KMS-11 (cell line): ENCODE results near the gene ORAI2.
"Not testable (repeated sequence)": the region's sequence is repeated elsewhere in the genome, so short reads cannot be mapped to it uniquely, and the experiment has no call there.

Source experiments
- H2AFZ ChIP-seq: fragments of 200-600 bp; sonication (generic); 2 replicates; pipeline ENCODE4 v1.6.1; 2016; ENCODE audit warnings: antibody characterized with exemption, mixed run types, low read depth
- H3K27ac ChIP-seq: fragments of 200-600 bp; sonication (generic); 2 replicates; pipeline ENCODE4 v1.6.1; 2016; ENCODE audit warnings: mild to moderate bottlenecking, mixed run types
- H3K27me3 ChIP-seq: fragments of 200-600 bp; sonication (generic); 2 replicates; pipeline ENCODE4 v1.6.1; 2017; ENCODE audit warnings: mild to moderate bottlenecking, low read depth, mixed run types, moderate library complexity; ENCODE audit not compliant: insufficient read depth
- H3K36me3 ChIP-seq: fragments of 200-600 bp; sonication (generic); 2 replicates; pipeline ENCODE4 v1.6.1; 2017; ENCODE audit warnings: mild to moderate bottlenecking, mixed run types; ENCODE audit not compliant: insufficient read depth
- H3K4me1 ChIP-seq: fragments of 200-600 bp; sonication (generic); 2 replicates; pipeline ENCODE4 v1.6.1; 2016; ENCODE audit warnings: mild to moderate bottlenecking, low read depth, mixed run types; ENCODE audit not compliant: poor library complexity, severe bottlenecking
- H3K4me2 ChIP-seq: fragments of 200-600 bp; sonication (generic); 2 replicates; pipeline ENCODE4 v1.7.0; 2016; ENCODE audit warnings: mild to moderate bottlenecking, mixed run types
- H3K4me3 ChIP-seq: fragments of 200-600 bp; sonication (generic); IDR thresholded peaks from 2 replicates; pipeline ENCODE4 v1.6.1; 2017; ENCODE audit warnings: low read depth, low read length, mixed read lengths; ENCODE audit not compliant: insufficient read depth
- H3K79me2 ChIP-seq: fragments of 200-600 bp; sonication (generic); 2 replicates; pipeline ENCODE4 v1.6.1; 2016; ENCODE audit warnings: low read depth, mixed run types; ENCODE audit not compliant: insufficient read depth
- H3K9ac ChIP-seq: fragments of 200-600 bp; sonication (generic); 2 replicates; pipeline ENCODE4 v1.6.1; 2016; ENCODE audit warnings: mild to moderate bottlenecking, mixed run types
- H4K20me1 ChIP-seq: fragments of 200-600 bp; sonication (generic); 2 replicates; pipeline ENCODE4 v1.6.1; 2016; ENCODE audit warnings: mild to moderate bottlenecking, mixed run types; ENCODE audit not compliant: insufficient read depth
- CTCF ChIP-seq: fragments of 200-600 bp; sonication (generic); conservative IDR thresholded peaks from 2 replicates; pipeline ENCODE4 v1.6.1; 2017; ENCODE audit warnings: low read depth, mild to moderate bottlenecking, antibody characterized with exemption, low read length, moderate library complexity, mixed read lengths

Gene ORAI2

GRCh38 chr7:102404005-102404861, 29.1 kb upstream of the ORAI2 start:
- Histone ChIP-seq H3K4me2 (peak overlapping the region; percentile 59; the same call in 1 of the 2 replicates), H3K79me2 (peaks cover 8% of the 10 kb centered on the region; the same call in 1 of the 2 replicates), H2AFZ (no peak overlapping the region), H3K36me3 (peaks cover 13% of the 10 kb centered on the region; the same call in 1 of the 2 replicates), H3K4me3 (no peak overlapping the region), H3K27ac (peak overlapping the region; percentile 31; the same call in 1 of the 2 replicates), H3K27me3 (no peaks in the 10 kb centered on the region), H4K20me1 (no peaks in the 10 kb centered on the region), H3K9ac (no peak overlapping the region; the same call in 1 of the 2 replicates), H3K4me1 (peaks cover 70% of the 10 kb centered on the region)
- TF ChIP-seq CTCF = peak; percentile 88

DNA sequence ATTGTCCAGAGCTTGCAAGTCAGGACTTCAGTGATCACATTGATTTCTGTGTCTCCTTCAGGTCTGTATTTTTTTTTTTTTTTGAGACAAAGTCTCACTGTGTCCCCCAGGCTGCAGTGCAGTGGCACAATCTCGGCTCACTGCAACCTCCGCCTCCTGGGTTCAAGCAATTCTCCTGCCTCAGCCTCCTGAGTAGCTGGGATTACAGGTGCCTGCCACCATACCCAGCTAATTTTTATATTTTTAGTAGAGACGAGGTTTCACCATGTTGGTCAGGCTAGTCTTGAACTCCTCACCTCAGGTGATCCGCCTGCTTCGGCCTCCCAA, 28.6 kb upstream of the ORAI2 start:
- not testable (repeated sequence) for H3K27ac ChIP-seq, H2AFZ ChIP-seq, H4K20me1 ChIP-seq, H3K4me2 ChIP-seq, H3K36me3 ChIP-seq, H3K79me2 ChIP-seq, H3K4me3 ChIP-seq, H3K9ac ChIP-seq, H3K27me3 ChIP-seq
- peaks cover 69% of the 10 kb centered on the region for H3K4me1 ChIP-seq

DNA sequence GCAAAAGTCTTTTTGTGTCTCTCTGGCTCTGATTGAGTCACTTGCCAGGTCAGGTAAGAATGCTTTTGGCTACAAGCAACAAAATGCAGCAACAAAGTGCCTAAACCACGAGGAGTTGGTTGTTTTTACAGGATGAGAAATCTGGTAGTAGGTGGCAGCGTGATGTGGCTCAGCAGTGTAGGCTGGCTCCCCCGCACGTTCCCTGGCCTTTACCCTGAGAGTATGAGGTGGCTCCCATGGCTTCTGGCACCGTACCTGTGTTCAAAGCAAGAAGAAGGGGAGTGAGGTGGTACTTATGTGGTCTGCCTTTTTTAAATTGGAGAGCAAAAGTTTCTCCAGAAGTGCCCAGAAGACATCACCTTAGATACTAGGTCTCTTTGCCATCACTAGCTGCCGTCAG, 25.5 kb upstream of the ORAI2 start:
- Histone ChIP-seq H3K36me3 (peaks cover 5% of the 10 kb centered on the region; the same call in 1 of the 2 replicates), H2AFZ (no peak overlapping the region), H3K27ac (no peak overlapping the region), H3K79me2 (peaks cover 12% of the 10 kb centered on the region; the same call in 1 of the 2 replicates), H3K9ac (no peak overlapping the region), H3K4me1 (peaks cover 55% of the 10 kb centered on the region), H3K4me3 (no peak overlapping the region), H4K20me1 (no peaks in the 10 kb centered on the region; the same call in 1 of the 2 replicates), H3K27me3 (no peaks in the 10 kb centered on the region), H3K4me2 (no peak overlapping the region)
- no peak for TF ChIP-seq CTCF

- peaks cover 16% of the 10 kb centered on the region; the same call in 1 of the 2 replicates for H3K79me2 ChIP-seq
- H4K20me1 ChIP-seq, H3K9ac ChIP-seq, H2AFZ ChIP-seq, H3K27ac ChIP-seq, H3K4me3 ChIP-seq, H3K36me3 ChIP-seq, H3K27me3 ChIP-seq, H3K4me2 ChIP-seq: not testable (repeated sequence)
- peaks cover 55% of the 10 kb centered on the region for H3K4me1 ChIP-seq
Measured at GRCh38 chr7:102408530-102408929, 24.8 kb upstream of the ORAI2 start.

GRCh38 chr7:102409340-102409739, 24.0 kb upstream of the ORAI2 start:
- no peak for TF ChIP-seq CTCF
- Histone ChIP-seq H3K4me3 (no peak overlapping the region), H3K27me3 (no peaks in the 10 kb centered on the region), H4K20me1 (no peaks in the 10 kb centered on the region; the same call in 1 of the 2 replicates), H2AFZ (no peak overlapping the region), H3K79me2 (peaks cover 24% of the 10 kb centered on the region), H3K4me2 (no peak overlapping the region), H3K27ac (no peak overlapping the region), H3K9ac (no peak overlapping the region), H3K36me3 (peaks cover 5% of the 10 kb centered on the region; the same call in 1 of the 2 replicates), H3K4me1 (peaks cover 55% of the 10 kb centered on the region)
